ENCODE results near the gene SRSF5.

DNA sequence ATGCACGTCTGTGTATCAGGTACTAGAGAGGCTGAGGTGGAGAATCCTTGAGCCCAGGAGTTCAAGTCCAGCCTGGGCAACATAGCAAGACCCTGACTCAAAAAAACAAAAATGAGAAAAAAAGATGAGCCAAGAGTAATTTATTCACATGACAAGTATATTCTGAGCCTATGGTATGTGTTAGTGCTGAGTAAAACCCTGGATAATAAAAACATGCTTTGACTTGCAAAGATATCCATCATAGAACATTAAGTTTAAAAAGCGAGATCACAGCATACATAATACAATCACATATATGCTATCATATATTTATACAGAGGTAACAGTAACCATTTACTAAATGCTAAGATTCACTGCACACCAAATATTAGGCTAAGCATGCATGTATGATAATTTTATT is 54.0 kb downstream of the SRSF5 start:
- TF ChIP-seq CTCF (IDR thresholded peaks at IDR 0.05; ENCODE audit: low read depth, low read length), result no peak
- TF ChIP-seq EZH2phosphoT487 (IDR thresholded peaks at IDR 0.05; ENCODE audit: low read depth), result no peak
